NCI-H2029 (cell line): ENCODE data around the gene COL4A6.
"Not testable (repeated sequence)": the region's sequence is repeated elsewhere in the genome, so short reads cannot be mapped to it uniquely, and the experiment has no call there.

ENCODE experiments used
- DNase-seq: peaks from one replicate; lab custom pipeline; 2025; lab: John Stamatoyannopoulos, UW

COL4A6 gene

DNA sequence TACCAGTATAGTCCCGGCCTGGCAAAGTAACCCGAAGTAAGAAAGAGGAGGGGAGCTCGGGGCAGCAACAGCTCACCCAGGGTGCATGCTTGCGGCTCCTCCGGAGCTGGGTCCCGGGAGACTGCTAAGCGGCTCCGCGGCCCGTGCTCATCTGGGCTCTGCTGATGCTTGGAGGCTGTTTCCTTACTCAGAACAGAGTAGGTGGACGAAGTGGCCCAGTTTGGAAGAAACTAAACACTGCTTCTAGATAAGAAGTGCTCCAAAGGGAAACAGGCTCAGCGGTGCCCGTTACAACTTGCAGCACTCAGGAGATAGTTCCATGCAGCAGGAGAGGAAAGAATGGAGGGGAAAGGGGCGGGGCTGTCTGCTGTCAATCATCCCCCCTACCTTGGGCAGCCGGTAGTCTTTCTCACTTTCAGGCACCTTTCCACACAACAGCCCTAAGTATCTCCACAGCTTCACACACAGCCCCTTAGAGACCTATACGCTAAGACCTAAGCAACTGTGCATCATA, at the start of gene COL4A6:
COL4A6 (minus strand) TSS at position 313 of the 514 bp plus-strand sequence; CDS start at position 87, 226 bp downstream.
- DNase-seq = no peak

DNA sequence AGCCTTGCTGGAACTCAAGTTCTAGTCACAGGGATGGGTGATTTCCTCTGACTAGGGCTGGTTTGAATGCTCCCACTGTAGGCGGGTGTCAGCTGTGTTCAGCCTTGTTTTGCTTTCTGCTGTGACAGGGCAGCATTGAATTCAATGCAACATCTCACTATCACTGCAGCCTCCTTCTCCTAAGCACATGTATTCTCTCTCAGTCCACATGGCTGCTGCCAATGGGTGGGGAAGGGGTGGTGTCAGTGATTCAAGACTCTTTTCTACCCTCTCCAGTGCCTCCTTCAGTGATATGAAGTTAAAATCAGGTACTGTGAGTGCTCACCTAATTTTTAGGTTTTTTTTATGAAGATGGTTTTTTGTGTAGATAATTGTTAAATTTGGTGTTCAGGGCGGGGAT, 47.7 kb upstream of the COL4A6 start:
- DNase-seq = no peak

DNA sequence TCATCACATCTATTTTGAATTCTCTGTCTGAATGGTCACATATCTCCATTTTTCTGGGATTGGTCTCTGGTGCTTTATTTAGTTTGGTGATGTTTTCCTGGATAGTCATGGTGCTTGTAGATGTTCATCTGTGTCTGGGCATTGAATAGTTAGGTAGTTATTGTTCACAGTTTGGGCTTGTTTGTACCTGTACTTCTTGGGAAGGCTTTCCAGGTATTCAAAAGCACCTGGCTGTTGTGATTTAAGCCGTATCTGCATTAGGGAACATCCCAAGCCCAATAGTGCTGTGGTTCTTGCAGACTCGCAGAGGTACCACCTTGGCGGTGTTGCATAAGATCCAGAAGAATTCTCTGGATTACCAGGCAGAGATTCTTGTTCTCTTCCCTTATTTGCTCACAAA, 46.0 kb upstream of the COL4A6 start:
- DNase-seq = no peak

DNA sequence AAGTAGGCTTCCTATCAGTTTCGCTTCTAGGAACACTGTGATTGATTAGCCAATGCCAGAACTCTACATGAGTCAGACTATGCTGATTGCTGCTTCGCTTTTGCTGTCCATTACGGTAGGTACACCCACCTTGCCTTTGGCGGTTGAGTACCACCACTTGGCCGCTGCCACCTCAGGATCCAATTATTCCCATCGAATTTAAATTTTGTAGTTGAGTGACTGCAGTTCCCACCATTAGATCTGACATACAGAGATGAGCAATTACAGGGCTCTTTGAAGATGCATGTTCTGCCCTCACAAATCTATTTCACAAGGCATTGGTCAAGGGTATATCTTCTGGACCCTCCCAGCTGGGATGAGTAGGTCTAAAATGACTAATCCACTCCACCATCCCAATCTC, 43.3 kb upstream of the COL4A6 start:
- not testable (repeated sequence) for DNase-seq

DNA sequence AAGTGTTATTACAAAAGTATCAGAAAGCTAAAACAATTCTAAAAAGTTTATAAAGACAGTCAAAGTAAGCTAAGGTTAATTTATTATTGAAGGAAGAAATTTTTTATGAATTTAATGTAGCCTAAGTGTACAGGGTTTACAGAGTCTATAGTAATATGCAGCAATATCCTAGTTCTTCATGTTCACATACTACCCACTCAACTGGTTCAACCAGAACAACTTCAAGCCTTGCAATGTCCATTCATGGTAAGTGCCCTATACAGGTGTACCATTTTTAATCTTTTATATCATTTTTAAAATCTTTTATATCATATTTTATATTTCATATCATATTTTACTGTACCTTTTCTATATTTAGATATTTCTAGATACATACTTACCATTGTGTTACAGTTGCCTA, 35.8 kb upstream of the COL4A6 start:
- DNase-seq = no peak

DNA sequence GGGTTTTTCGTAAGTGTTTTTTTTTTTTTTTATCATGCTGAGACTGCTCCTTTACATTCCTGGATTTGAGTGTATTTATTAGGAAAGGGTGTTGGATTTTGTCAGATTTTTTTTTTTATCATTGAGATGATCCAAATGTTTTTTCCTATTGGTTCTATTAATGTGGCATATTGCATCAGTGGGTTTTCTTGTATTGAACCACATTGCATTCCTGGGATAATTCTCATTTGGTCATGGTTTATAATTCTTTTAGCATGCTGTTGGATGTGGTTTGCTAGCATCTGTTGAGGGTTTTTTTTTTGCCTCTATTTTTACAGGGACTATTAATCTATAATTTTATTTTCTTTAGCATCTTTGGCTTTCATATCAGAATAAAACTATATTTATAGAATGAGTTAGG, 30.3 kb upstream of the COL4A6 start:
- DNase-seq = no peak

DNA sequence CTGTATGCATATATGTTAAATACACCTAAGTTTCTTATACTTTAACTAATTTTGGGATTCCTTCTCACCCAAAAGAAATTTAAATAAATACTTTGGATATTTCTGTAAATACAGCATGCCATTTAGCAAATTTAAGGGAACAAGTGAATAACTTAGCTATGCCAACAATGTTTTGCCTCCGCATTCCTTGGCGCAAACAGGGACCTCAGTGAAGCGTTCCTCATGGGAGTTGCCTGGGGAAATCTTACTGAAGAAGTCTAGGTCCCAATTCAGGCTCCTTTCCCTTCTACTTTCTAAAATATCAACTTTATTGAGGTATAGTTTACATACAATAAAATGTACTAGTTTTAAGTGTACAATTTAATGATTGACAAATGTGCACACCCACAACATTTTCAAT, 26.4 kb upstream of the COL4A6 start:
- no peak for DNase-seq

DNA sequence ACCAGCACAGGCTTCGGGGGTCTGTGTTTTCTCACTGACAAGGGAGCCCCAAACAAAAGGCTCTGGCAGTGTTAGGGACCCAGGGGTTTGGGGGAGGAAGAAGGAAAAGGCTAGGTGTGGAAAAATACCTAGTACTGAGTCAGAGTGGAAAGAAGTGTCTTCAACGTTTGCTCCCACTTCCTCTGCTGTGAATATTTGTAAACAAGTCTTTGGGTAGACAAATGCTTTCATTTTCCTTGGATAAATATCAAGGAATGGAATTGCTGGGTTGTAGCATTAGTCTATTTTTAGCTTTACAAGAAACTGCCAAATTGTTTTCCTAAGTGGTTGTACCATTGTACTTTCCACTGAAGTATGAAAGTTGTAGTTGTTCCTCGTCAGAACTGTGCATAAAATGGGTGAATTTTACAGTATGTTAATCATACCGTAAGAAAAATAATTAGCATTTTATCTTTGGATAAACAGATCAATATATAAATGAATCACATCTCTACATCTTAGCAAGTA, 18.8 kb upstream of the COL4A6 start:
- DNase-seq = no peak

DNA sequence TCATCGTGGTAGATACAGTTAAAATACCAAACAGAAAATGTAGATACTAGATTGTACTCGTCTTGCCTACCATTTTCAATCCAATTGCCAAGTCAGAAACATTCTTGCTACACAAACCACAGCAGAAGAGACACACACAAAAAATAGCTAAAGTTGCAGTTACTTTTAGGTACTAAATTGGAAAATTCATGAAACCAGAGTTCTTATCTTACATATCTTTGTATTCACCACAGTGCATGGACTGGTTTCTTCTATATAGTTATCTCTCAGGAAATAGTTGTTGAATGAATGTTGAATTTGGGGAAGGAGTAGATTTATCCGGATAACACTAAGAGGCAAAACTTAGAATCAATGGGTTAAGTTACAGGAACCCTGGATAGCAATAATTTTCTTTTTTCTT, 15.6 kb upstream of the COL4A6 start:
- DNase-seq = no peak

DNA sequence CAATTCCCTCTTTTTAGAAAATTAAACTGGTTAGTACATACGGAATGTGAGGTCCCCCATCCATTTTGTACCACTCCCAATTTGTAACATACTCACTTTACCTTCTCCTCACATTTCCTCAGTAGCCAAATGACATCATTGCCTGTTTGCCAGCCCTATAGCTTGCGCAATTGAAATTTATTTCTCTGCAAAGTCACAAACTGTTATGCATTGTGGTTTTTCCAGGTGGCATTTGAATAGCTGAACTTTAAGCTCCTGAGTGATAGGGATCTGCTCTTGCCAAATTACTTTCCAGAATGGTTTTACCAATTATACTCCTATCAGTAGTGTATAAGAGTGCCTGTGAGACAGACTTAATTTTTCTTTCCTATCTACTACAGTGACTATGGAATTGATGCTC, 9.1 kb upstream of the COL4A6 start:
- no peak for DNase-seq

DNA sequence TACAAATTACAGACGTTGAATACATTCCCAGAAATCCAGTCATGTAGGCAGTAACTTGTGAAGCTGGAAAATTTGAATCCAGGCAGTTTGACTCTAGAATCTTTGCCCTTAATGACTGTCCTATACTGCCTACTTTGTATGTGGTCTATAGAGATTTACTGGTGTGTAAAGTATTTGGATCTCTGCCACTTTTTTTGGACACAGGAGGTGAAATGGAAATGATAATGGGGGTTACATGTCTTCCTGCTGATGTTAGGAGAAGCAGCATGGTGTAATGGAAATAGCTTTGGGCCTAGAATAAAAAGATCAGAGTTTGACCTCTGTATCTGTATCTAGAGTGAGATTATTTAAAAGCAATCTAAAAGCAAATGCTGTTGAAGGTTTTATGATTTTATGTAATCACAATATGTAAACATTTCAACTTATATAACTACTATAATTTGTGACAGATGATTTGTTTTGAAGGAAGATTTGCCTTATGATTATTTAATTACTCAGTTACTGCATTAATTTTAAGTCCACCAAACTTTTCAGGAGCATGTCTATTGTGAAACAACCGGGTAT, 4.8 kb upstream of the COL4A6 start:
- no peak for DNase-seq

DNA sequence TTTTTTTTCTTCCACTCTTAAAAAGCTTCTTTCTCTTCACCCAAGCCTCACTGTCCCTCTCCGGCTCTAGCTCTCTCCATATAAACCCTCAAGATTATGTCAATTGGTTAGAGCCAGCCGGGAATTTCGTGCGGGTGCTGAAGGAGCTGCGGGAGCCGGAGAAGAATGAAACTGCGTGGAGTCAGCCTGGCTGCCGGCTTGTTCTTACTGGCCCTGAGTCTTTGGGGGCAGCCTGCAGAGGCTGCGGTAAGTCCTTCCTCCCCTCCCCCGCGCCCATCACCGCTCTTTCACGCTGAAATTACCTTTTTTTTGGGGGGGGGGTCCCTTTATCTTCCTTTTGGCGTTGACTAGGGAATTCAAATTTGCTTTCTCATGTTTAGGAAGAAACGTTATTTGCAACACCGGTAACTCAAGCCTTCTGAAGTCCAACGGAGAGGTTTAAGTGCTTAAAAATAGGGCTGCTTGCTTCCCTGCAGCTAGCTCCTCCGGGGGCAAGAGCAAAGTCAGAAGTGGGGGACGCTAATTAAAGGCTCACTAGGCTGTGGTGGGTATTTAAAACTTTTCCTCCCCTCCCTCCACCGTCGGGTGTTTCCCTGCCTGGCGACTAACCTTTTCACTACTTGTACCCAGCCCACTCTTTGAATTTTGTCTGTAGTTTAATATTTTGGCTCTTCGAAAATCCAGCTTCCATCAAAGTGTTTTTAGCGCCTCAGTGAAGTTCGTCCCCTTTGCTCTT, 1.9 kb upstream of the COL4A6 start:
- DNase-seq = no peak

DNA sequence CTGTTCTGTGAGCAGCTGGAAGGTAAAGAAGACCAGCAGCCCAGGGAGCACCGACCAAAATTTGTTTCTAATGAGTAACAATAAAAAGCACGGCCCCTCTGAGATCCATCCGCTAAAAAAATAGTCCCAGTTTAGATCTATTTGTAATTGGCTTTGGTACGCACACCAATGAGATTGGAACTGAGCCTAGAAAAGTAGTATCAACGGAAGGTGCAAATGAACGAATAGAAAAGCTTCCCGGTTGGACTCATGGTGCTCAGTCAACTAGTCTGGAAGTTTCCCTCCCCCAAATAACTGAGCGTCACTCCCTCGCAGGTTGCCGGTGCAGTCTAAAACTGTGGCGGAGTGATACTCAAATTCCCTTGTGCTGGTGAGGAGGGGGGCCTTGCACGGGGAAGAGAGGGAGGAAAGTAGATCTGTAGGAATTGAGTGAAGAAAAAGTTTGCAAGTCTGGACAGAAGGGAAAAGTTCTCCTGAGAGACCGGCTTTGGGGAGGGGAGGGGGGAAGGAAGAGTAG, 1.3 kb upstream of the COL4A6 start, which contains the start of gene COL4A5:
COL4A5 (plus strand) TSS at position 413 of the 517 bp plus-strand sequence. CDS start 288 bp downstream, outside the sequence.
- peak; percentile 72 for DNase-seq

DNA sequence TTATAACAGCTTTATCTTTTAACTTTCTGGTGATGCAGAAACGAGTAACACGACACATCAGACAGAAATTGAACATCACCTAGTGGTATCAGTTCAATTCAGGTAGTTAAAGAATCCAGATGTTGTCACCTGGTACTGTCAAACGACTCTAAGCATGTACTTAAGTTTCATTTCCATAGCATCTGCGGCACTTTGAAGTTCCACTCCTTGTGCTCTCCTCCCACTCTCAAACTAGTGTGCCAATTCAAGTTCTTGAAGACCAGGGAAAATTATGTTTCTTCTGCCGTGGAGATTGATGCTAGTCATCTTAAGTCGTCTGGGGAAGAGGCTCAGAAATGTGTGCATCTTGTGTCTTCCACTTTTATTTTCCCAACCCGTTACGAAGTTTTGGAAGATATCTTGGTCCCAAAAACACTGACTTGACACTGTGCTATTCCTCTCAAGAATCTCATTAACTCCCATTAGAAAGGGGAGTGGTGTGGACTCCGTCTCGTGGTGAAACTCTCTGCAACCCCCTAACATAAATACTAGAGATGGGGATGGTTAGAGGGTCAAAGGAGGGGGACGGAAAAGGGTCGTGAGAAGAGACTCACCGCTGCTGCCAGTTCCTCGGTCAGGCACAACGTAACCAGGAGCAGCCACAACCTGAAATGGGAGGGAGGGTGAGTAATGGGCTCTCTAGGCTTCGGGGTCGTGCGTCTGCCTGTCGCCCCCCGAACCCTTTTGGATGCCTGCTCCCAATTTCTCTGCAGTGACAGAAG, 693 bp downstream of the COL4A6 start:
- DNase-seq = no peak

DNA sequence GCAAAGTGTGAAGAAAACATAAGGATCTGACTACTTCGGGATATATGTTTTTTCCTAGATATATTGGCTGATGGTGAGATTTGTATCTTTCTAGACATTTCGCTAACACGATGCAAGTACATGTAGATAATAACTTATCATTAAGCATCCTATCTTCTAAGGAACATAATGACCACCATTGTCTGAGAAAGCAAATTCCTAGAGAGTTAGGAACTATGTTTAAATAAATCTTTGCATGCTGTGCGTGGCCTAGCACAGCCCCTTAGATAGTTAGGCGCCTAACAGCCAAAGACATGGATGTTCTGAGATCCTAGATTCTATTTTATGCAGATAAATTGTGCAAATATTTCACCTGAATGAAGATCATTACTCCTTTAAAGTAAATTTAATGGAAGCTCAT, 3.0 kb downstream of the COL4A6 start:
- DNase-seq = no peak

DNA sequence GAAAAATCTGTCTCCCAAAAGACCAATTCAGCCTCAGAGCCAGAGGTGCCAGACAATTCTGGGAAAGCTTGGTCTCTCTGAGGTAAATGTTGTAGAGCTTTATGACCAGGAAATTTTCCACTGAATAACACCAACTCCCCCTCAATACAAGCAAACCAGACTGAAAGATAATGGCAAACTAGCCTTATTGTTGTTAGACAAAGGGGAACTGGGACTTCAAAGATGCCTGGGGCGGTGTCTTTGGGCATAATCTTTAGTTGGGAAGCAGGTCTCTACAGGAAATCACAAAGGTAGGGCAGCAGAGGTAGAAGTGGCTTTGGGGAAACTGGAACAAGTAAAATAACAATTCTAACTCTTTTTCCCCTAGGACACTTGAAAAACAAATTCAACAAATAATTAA, 12.0 kb downstream of the COL4A6 start:
- no peak for DNase-seq

DNA sequence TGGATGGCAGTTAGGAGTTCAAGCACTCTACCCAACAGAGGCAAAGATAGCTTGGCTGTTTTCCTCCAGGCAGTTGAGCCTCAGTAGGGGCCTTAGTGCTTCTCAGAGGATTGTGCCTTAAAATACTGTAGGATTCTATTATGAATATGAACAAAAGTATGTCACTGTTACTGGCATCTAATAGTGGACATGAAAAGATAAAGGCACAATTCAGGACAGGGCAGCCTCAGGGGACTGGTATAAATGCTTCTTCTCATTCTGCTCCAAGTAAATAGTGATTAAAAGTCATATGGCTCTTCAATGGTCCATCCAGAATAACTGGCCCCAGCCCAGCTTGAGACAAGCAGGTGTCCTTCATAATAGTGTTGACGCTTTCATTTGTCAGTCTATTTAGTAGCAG, 17.7 kb downstream of the COL4A6 start:
- DNase-seq = peak; percentile 5

DNA sequence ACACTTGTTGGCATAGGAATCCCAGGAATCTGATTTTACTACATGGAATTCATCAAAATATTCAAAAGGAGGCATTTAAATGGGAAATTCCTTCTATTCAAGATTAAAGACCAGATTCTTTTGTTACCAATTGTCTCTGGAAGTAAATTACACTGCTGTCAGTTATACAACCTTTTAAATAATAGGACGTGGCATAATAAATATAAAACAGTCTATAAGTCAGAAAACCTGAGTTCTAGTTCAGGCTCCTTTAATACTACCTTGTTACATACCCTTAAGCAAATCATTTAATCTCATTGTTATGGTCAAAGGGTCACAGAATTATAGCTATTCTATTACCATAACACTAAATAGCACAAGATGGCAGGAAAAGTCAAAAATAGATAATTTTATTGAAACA, 18.8 kb downstream of the COL4A6 start:
- DNase-seq = no peak

DNA sequence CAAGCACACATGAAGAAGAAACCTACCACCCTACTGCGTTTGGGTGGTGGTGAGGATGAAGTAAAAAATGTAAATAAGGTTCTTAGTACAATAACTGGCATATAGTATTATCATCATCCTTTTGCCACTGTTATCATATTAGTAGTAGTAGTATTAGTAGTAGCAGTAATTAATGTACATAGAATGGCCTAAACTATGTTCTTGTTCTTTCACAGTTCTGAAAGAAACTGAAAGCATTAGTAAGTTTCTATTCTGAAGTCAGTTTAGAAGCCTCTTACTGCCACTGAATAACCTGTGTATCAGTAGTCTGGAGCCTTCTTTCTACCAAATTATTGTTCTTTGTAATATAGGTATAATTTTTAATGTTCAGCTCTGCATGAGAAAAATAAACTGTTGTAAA, 21.0 kb downstream of the COL4A6 start:
- DNase-seq = no peak

DNA sequence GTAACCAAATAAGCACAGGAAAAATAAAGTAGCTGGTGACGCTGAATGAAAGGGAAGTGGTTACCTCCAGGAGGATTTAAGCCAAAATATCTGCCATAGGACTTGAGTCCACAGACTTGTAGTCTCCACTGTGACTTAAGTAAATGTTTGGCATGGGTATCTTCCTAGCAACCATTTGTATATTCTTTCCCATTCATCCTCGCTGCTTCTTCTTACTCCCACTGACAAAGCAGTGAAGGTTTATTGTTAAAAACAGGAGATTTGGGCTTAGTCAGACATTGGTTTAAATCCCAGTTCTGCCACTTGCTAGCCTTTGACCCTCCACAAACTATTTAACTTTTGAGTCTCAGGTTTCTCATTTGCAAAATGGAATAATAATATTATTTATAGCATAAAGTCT, 22.3 kb downstream of the COL4A6 start:
- peak; percentile 53 for DNase-seq

DNA sequence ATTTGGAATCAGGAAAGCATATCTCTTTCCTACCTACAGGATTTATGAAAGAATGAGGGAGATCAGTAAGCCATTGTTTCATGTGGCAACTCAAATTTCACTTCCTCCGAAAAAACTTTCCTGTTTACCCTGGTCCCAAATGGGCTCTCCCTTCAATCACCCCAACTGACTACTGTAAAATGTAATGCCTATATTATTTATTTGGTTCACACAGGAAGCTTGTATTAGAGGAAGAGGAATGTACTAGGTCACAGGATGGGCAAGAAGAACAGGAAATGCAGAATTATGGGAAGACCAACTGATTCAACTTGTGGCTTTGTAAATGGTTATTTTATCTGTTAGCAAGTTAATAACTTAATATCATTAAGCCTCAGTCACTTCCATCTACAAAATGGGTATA, 23.1 kb downstream of the COL4A6 start:
- no peak for DNase-seq

DNA sequence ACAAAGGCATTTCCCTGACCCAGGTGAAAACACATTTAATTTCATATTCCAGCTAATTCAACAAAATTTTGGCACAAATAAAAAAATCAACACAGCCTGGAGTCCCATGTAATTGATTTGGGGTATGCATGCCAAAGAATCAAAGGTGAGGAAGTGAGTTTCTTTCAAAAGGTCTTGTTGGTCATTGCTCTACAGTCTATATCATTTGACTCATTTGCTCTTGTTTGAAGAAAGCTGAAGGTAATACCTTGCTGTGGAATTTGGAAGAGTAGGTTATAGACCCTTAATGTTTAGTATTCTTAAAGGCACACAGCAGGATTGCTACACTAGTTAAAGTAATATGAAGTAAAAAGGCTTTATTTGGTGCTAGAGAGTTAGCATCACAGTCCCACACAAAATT, 25.4 kb downstream of the COL4A6 start:
- no peak for DNase-seq
